Left cardiac atrium (tissue), 4 donors: ENCODE data around the gene ZC3H11A. TPM values are rescaled to one million over a fixed set of nuclear protein-coding genes. Genes with fewer than 3 reads are reported as not detected.
"Not testable (repeated sequence)": the region's sequence is repeated elsewhere in the genome, so short reads cannot be mapped to it uniquely, and the experiment has no call there.

Experiments
- ATAC-seq, 2 donors: fragments of 200-7000 bp; cut with Tn5 transposase; one replicate each; pipeline ENCODE4 v1.9.1; 2020; ENCODE audit warnings: mild to moderate bottlenecking in 2 of 2, moderate library complexity in 2 of 2
- DNase-seq: peaks from one replicate; pipeline ENCODE4 v3.0.0-alpha.2; 2020
- intact Hi-C, 2 donors: fragments of 100-400 bp; cut with DNase I; formaldehyde crosslinking; loops; one replicate each; pipeline versions ENCODE4 v1.14.1 to v1.15.1; 2022 to 2023
- long read RNA-seq: library from polyadenylated mRNA; unstranded; transcript quantifications from one replicate; pipeline ENCODE4 v2.0.0, GENCODE V29; 2021
- total RNA-seq, 2 donors: library from RNA; stranded (reverse); fragmentation: NEBNext Ultra II Directional; extraction: Animal tissue kit (Norgen Biotek cat#: 25700); gene quantifications; one replicate each; pipeline ENCODE4 v1.2.1, GENCODE V29; 2021
- donor health status: DM: no; HTN: yes; CAD: no.
- donor health status: DM: no; HTN: yes; CAD: no; lungs with severe emphysema.
- donor health status: DM: yes; HTN: yes; CAD: no.
- donor health status: Dilated cardiomyopathy.

ZC3H11A gene
- total RNA-seq = 10 to 100 TPM; 43.3 to 59.1 TPM
- long read RNA-seq, full-length matches to known transcripts = 9 of 21 reads
- long read RNA-seq, partial matches to known transcripts = 7 of 21 reads
- long read RNA-seq, other reads (novel, unspliced or antisense) = 5 of 21 reads

GRCh38 chr1:203795441-203796235 is at the start of gene ZC3H11A, which contains the start of gene ZBED6:
Gene ZC3H11A, plus strand, starts transcription at chr1:203795623. Its CDS starts 21,448 bp downstream, at chr1:203817071.
Gene ZBED6, plus strand, starts transcription at chr1:203795623. Its CDS starts 1,900 bp downstream, at chr1:203797523.
- intact Hi-C loops = no loop called here
- DNase-seq = peak; percentile 100
- ATAC-seq = peak; percentile 98

GRCh38 chr1:203746281-203746680 is 49.1 kb upstream of the ZC3H11A start:
- intact Hi-C loops = no loop called here
- DNase-seq (no peak), ATAC-seq (no peak)

- DNase-seq = no peak
- no peak for ATAC-seq
- intact Hi-C loops = no loop called here
These were observed 44.4 kb upstream of the ZC3H11A start for GRCh38 chr1:203751051-203751450.

- intact Hi-C loops, DNase-seq, ATAC-seq: not testable (repeated sequence)
These were observed 43.6 kb upstream of the ZC3H11A start for GRCh38 chr1:203751618-203752361.

- intact Hi-C loops = no loop called here
- ATAC-seq = no peak
- no peak for DNase-seq
These were observed 41.0 kb upstream of the ZC3H11A start for GRCh38 chr1:203754455-203754864.

GRCh38 chr1:203756036-203756435 is 39.4 kb upstream of the ZC3H11A start:
- intact Hi-C loops = no loop called here
- no peak for ATAC-seq
- no peak for DNase-seq

- DNase-seq, intact Hi-C loops: not testable (repeated sequence)
These were observed 36.7 kb upstream of the ZC3H11A start for GRCh38 chr1:203758749-203759148.

GRCh38 chr1:203760506-203760905 is 34.9 kb upstream of the ZC3H11A start:
- intact Hi-C loops = no loop called here
- DNase-seq = no peak
- ATAC-seq = no peak

More at GRCh38 chr1:203758749-203759148, 36.7 kb upstream of the ZC3H11A start:
- ATAC-seq = not testable (repeated sequence)

GRCh38 chr1:203761958-203762357 is 33.5 kb upstream of the ZC3H11A start:
- ATAC-seq, DNase-seq, intact Hi-C loops: not testable (repeated sequence)

- intact Hi-C loops = no loop called here
- ATAC-seq = no peak
These were observed 31.9 kb upstream of the ZC3H11A start for GRCh38 chr1:203763505-203763904.

GRCh38 chr1:203764105-203765028 is 31.1 kb upstream of the ZC3H11A start:
- DNase-seq (no peak), ATAC-seq (no peak)
- intact Hi-C loops = no loop called here

More at GRCh38 chr1:203763505-203763904, 31.9 kb upstream of the ZC3H11A start:
- DNase-seq = no peak

GRCh38 chr1:203765029-203765837 is 30.2 kb upstream of the ZC3H11A start, which contains the start of gene LAX1:
Gene LAX1, plus strand, starts transcription at chr1:203765183. Its CDS starts 383 bp downstream, at chr1:203765566.
- DNase-seq = no peak
- intact Hi-C loops = no loop called here
- ATAC-seq = peak; percentile 14 to 68

GRCh38 chr1:203768256-203768655 is 27.2 kb upstream of the ZC3H11A start:
- ATAC-seq (no peak), DNase-seq (no peak)
- intact Hi-C loops = no loop called here

GRCh38 chr1:203769505-203770343 is 25.7 kb upstream of the ZC3H11A start:
- peak; percentile 81 for DNase-seq
- ATAC-seq = peak; percentile 85 to 90
- intact Hi-C loops = loop anchor here in 1 of 2 donors (10.0 kb wide), 1 partner anchor 265 kb away; no protein-coding TSS in a partner anchor

GRCh38 chr1:203771901-203772301 is 23.5 kb upstream of the ZC3H11A start:
- no peak for DNase-seq
- intact Hi-C loops = loop anchor here in 1 of 2 donors (10.0 kb wide), 1 partner anchor 267 kb away; no protein-coding TSS in a partner anchor

GRCh38 chr1:203772836-203773235 is 22.6 kb upstream of the ZC3H11A start:
- intact Hi-C loops = loop anchor here in 1 of 2 donors (10.0 kb wide), 1 partner anchor 268 kb away; no protein-coding TSS in a partner anchor
- ATAC-seq (no peak), DNase-seq (no peak)

More at GRCh38 chr1:203771901-203772301, 23.5 kb upstream of the ZC3H11A start:
- ATAC-seq = peak in 1 of 2 donors; percentile 45
